H1 (cell line): Measurements from ENCODE around the gene WIPI1. TPM values are rescaled to one million over a fixed set of nuclear protein-coding genes. Genes with fewer than 3 reads are reported as not detected.

Source experiments
- BACH1 ChIP-seq: IDR thresholded peaks from 2 replicates; pipeline ENCODE4 v1.6.1; 2012; ENCODE audit warnings: low read length, improper control_type of control experiment
- BCL11A ChIP-seq, 2 experiments: IDR thresholded peaks; one replicate each; pipeline ENCODE4 v1.6.1; 2011; ENCODE audit warnings: low read depth in 2 of 2, low read length in 2 of 2, mild to moderate bottlenecking in 2 of 2
- POLR2A ChIP-seq, 2 experiments: IDR thresholded peaks; 1 replicate in 1 of 2; 2 replicates in 1 of 2; pipeline ENCODE4 v1.6.1; 2011; ENCODE audit warnings: low read depth in 2 of 2, low read length in 2 of 2, mild to moderate bottlenecking in 2 of 2; ENCODE audit errors: control extremely low read depth in 1 of 2
- RXRA ChIP-seq: IDR thresholded peaks from 2 replicates; pipeline ENCODE4 v1.6.1; 2011; ENCODE audit warnings: low read depth, mild to moderate bottlenecking, low read length, moderate library complexity; ENCODE audit not compliant: insufficient read depth
- SAP30 ChIP-seq: fragments of 300-600 bp; sonication (generic); IDR thresholded peaks from 2 replicates; pipeline ENCODE4 v1.7.1; 2012; ENCODE audit warnings: low read length, moderate library complexity, mild to moderate bottlenecking, inconsistent platforms; ENCODE audit not compliant: insufficient read depth, insufficient replicate concordance
- ZNF274 ChIP-seq: IDR thresholded peaks from 2 replicates; pipeline ENCODE4 v1.7.0; 2012; ENCODE audit warnings: low read length, borderline replicate concordance; ENCODE audit errors: extremely low read depth
- polyA plus RNA-seq, 7 experiments: library from polyadenylated mRNA; depleted of rRNA in 3 of 7; stranded (reverse) in 5 of 7; unstranded in 2 of 7; fragments of >200 nt in 5 of 7; fragments of 200-250 nt in 2 of 7; gene quantifications; 1 replicate in 5 of 7; 2 replicates in 1 of 7; 4 replicates in 1 of 7; pipeline versions ENCODE4 v1.2.1 to v1.2.3, GENCODE V29; 2011 to 2013; ENCODE audit warnings: missing spikeins in 2 of 7, mixed read lengths in 2 of 7
- total RNA-seq: library from RNA; stranded (reverse); fragmentation: NEBNext Ultra II Directional; extraction: Animal tissue kit (Norgen Biotek cat#: 25700); gene quantifications from 2 replicates; pipeline ENCODE4 v1.2.1, GENCODE V29; 2021
- TF ChIP-seq, protein P1 (sequence below): fragments of 300-600 bp; sonication (generic); IDR thresholded peaks from 2 replicates; pipeline ENCODE4 v1.7.1; 2012; ENCODE audit warnings: low read length, moderate library complexity, mild to moderate bottlenecking, inconsistent platforms; ENCODE audit not compliant: insufficient replicate concordance

Gene WIPI1
- total and polyA plus RNA-seq, 2 of the 8 experiments (the other 6 are each of a cell fraction or from before 2014, with no cell fraction given): 16.6 to 17.4 TPM

- TF ChIP-seq, protein P1, sequence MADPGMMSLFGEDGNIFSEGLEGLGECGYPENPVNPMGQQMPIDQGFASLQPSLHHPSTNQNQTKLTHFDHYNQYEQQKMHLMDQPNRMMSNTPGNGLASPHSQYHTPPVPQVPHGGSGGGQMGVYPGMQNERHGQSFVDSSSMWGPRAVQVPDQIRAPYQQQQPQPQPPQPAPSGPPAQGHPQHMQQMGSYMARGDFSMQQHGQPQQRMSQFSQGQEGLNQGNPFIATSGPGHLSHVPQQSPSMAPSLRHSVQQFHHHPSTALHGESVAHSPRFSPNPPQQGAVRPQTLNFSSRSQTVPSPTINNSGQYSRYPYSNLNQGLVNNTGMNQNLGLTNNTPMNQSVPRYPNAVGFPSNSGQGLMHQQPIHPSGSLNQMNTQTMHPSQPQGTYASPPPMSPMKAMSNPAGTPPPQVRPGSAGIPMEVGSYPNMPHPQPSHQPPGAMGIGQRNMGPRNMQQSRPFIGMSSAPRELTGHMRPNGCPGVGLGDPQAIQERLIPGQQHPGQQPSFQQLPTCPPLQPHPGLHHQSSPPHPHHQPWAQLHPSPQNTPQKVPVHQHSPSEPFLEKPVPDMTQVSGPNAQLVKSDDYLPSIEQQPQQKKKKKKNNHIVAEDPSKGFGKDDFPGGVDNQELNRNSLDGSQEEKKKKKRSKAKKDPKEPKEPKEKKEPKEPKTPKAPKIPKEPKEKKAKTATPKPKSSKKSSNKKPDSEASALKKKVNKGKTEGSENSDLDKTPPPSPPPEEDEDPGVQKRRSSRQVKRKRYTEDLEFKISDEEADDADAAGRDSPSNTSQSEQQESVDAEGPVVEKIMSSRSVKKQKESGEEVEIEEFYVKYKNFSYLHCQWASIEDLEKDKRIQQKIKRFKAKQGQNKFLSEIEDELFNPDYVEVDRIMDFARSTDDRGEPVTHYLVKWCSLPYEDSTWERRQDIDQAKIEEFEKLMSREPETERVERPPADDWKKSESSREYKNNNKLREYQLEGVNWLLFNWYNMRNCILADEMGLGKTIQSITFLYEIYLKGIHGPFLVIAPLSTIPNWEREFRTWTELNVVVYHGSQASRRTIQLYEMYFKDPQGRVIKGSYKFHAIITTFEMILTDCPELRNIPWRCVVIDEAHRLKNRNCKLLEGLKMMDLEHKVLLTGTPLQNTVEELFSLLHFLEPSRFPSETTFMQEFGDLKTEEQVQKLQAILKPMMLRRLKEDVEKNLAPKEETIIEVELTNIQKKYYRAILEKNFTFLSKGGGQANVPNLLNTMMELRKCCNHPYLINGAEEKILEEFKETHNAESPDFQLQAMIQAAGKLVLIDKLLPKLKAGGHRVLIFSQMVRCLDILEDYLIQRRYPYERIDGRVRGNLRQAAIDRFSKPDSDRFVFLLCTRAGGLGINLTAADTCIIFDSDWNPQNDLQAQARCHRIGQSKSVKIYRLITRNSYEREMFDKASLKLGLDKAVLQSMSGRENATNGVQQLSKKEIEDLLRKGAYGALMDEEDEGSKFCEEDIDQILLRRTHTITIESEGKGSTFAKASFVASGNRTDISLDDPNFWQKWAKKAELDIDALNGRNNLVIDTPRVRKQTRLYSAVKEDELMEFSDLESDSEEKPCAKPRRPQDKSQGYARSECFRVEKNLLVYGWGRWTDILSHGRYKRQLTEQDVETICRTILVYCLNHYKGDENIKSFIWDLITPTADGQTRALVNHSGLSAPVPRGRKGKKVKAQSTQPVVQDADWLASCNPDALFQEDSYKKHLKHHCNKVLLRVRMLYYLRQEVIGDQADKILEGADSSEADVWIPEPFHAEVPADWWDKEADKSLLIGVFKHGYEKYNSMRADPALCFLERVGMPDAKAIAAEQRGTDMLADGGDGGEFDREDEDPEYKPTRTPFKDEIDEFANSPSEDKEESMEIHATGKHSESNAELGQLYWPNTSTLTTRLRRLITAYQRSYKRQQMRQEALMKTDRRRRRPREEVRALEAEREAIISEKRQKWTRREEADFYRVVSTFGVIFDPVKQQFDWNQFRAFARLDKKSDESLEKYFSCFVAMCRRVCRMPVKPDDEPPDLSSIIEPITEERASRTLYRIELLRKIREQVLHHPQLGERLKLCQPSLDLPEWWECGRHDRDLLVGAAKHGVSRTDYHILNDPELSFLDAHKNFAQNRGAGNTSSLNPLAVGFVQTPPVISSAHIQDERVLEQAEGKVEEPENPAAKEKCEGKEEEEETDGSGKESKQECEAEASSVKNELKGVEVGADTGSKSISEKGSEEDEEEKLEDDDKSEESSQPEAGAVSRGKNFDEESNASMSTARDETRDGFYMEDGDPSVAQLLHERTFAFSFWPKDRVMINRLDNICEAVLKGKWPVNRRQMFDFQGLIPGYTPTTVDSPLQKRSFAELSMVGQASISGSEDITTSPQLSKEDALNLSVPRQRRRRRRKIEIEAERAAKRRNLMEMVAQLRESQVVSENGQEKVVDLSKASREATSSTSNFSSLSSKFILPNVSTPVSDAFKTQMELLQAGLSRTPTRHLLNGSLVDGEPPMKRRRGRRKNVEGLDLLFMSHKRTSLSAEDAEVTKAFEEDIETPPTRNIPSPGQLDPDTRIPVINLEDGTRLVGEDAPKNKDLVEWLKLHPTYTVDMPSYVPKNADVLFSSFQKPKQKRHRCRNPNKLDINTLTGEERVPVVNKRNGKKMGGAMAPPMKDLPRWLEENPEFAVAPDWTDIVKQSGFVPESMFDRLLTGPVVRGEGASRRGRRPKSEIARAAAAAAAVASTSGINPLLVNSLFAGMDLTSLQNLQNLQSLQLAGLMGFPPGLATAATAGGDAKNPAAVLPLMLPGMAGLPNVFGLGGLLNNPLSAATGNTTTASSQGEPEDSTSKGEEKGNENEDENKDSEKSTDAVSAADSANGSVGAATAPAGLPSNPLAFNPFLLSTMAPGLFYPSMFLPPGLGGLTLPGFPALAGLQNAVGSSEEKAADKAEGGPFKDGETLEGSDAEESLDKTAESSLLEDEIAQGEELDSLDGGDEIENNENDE: no peak
- TF ChIP-seq POLR2A (IDR thresholded peaks at IDR 0.05; ENCODE audit: control extremely low read depth in 1 of 2, low read depth in 2 of 2, low read length in 2 of 2) (no peak), BCL11A (IDR thresholded peaks at IDR 0.05; ENCODE audit: low read depth in 2 of 2, low read length in 2 of 2) (no peak), ZNF274 (no peak), RXRA (no peak), SAP30 (no peak), BACH1 (no peak)
These were observed 69.7 kb downstream of the WIPI1 start (continued) for GRCh38 chr17:68387435-68388218.
